ENCODE data around the gene ZNF10.

ZNF10 gene

DNA sequence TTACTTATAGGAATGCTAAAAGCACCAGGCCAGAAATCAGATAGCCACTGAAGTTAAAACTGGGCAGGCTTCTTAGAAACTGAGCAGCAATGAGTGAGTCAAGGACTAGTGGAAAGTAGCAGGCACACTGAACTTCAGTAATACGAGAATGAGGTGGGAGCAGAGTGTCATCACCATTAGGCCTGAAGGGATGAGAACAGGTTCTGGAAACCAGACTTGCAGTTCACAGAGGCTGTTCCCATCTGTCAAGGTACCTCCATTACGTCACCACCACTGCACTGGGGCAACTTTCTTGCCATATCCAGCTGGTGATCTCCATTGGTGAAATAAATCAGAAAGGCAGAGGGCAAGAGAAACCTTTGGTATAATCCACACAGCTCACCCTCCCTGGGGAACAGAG lies 15.6 kb downstream of the ZNF10 start:
- TF ChIP-seq, protein P1, sequence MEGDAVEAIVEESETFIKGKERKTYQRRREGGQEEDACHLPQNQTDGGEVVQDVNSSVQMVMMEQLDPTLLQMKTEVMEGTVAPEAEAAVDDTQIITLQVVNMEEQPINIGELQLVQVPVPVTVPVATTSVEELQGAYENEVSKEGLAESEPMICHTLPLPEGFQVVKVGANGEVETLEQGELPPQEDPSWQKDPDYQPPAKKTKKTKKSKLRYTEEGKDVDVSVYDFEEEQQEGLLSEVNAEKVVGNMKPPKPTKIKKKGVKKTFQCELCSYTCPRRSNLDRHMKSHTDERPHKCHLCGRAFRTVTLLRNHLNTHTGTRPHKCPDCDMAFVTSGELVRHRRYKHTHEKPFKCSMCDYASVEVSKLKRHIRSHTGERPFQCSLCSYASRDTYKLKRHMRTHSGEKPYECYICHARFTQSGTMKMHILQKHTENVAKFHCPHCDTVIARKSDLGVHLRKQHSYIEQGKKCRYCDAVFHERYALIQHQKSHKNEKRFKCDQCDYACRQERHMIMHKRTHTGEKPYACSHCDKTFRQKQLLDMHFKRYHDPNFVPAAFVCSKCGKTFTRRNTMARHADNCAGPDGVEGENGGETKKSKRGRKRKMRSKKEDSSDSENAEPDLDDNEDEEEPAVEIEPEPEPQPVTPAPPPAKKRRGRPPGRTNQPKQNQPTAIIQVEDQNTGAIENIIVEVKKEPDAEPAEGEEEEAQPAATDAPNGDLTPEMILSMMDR (IDR thresholded peaks at IDR 0.05; ENCODE audit: low read depth, low read length, missing control alignments) = no peak
- no peak overlapping the region for H3K4me3 ChIP-seq (ENCODE audit: low read depth, low read length)
- in situ Hi-C loops (cut with HindIII; ENCODE audit: low sequenced_read_pairs) = no loop called here
- no peak for DNase-seq (ENCODE audit: low read depth)

DNA sequence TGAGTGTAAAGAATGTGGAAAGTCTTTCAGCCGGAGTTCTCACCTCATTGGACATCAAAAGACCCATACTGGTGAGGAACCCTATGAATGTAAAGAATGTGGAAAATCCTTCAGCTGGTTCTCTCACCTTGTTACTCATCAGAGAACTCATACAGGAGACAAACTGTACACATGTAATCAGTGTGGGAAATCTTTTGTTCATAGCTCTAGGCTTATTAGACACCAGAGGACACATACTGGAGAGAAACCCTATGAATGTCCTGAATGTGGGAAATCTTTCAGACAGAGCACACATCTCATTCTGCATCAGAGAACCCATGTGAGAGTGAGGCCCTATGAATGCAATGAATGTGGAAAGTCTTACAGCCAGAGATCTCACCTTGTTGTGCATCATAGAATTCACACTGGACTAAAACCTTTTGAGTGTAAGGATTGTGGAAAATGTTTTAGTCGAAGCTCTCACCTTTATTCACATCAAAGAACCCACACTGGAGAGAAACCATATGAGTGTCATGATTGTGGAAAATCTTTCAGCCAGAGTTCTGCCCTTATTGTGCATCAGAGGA lies 25.8 kb downstream of the ZNF10 start:
- no peak overlapping the region for H3K4me3 ChIP-seq (ENCODE audit: low read depth, low read length)
- TF ChIP-seq, protein P1 (IDR thresholded peaks at IDR 0.05; ENCODE audit: low read depth, low read length, missing control alignments) = no peak
- DNase-seq (ENCODE audit: low read depth) = no peak
- in situ Hi-C loops (cut with HindIII; ENCODE audit: low sequenced_read_pairs) = no loop called here

DNA sequence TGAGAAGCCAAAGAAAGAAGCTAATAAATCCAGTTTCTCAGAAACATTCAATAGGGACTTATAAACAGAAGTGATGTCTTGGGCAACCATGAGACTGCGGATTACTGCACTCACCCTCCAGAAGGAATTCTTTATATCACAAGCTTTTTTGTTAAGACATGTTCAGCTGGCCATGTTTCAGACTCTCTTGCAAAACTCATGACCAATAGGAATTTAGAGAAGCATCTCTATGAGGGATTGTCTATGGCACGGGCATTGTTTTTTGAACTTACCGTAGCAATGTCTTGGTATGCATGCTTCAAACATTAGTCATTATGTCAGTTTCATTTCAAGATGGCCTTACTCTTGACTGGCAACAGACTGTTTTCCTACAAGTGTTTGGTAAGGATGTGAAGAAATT lies 35.3 kb downstream of the ZNF10 start:
- TF ChIP-seq, protein P1 (IDR thresholded peaks at IDR 0.05; ENCODE audit: low read depth, low read length, missing control alignments) = no peak
- no peak for DNase-seq (ENCODE audit: low read depth)
- H3K4me3 ChIP-seq (ENCODE audit: low read depth, low read length) = no peak overlapping the region
- in situ Hi-C loops (cut with HindIII; ENCODE audit: low sequenced_read_pairs) = no loop called here

DNA sequence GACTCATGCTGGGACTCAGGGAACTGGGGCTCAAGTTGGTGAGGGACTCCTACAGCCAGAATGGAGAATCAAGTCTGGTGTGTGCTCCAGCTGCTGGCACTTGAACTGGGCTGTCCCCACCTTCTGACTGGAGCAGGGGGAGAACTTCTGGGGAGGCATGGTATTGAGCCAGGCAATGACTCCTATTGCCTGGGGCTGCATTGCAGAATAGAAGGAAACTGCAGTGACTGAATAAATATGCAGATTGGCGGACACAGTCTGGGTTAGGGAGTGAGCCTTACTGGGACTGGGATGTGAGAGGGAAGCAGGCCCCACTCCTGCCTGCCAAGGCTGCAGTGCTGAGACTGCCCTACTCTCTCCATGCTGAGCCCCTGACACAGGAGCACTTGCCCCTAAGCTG lies 42.1 kb downstream of the ZNF10 start:
- TF ChIP-seq, protein P1 (IDR thresholded peaks at IDR 0.05; ENCODE audit: low read depth, low read length, missing control alignments) = no peak
- in situ Hi-C loops (cut with HindIII; ENCODE audit: low sequenced_read_pairs) = no loop called here
- no peak overlapping the region for H3K4me3 ChIP-seq (ENCODE audit: low read depth, low read length)
- DNase-seq (ENCODE audit: low read depth) = no peak

DNA sequence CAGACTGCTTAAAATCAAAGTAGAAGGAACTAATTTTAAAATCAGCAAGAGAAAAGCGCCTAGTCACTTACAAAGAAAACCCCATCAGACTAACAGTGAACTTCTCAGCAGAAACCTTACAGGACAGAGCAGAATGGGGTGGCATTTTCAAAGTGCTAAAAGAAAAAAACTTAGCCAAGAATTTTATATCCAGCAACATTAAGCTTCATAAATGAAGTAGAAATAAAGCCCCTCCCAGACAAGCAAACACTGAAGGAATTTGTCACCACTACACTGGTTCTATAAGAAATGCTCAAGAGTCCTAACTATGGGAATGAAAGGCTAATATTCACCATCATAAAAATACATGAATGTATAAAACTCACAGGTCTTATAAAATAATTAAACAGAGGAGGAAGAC lies 44.5 kb downstream of the ZNF10 start:
- in situ Hi-C loops (cut with HindIII; ENCODE audit: low sequenced_read_pairs) = loop anchor here (5.0 kb wide), 1 partner anchor 68 kb away; no protein-coding TSS in a partner anchor
- TF ChIP-seq, protein P1 (IDR thresholded peaks at IDR 0.05; ENCODE audit: low read depth, low read length, missing control alignments) = no peak
- no peak for DNase-seq (ENCODE audit: low read depth)
- no peak overlapping the region for H3K4me3 ChIP-seq (ENCODE audit: low read depth, low read length)

DNA sequence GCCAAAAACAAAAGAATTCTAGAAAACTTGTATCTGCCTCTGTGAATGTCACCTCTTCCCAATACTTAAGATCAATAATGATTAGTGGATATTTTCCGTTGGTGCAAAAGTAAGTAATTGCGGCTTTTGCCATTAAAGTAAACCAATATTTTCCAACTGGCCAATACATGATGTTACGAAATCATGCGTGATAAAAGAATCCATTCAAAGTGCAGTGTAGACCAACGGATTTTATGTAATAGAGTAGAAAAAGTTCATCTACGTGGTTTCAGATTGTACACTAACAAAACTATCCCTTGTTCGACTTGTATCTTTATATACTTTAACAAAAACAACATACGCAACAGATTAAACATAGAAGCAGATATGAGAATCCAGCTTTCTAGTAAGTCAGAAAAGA lies 50.2 kb downstream of the ZNF10 start:
- H3K4me3 ChIP-seq (ENCODE audit: low read depth, low read length) = no peak overlapping the region
- in situ Hi-C loops (cut with HindIII; ENCODE audit: low sequenced_read_pairs) = no loop called here
- TF ChIP-seq, protein P1 (IDR thresholded peaks at IDR 0.05; ENCODE audit: low read depth, low read length, missing control alignments) = no peak
- no peak for DNase-seq (ENCODE audit: low read depth)

Measured in astrocyte of the cerebellum (primary cell).